H9 (cell line): ENCODE results near the gene NUP62CL. TPM values are rescaled to one million over a fixed set of nuclear protein-coding genes. Genes with fewer than 3 reads are reported as not detected.

Experiments used
- DNase-seq: peaks from one replicate; pipeline ENCODE4 v3.0.0-alpha.2; 2017
- H2AFZ ChIP-seq: one replicate; pipeline ENCODE4 v1.6.1; 2013; ENCODE audit warnings: mild to moderate bottlenecking, low read length, control low read depth, moderate library complexity
- H2AK5ac ChIP-seq: 2 replicates; pipeline ENCODE4 v1.6.1; 2013; ENCODE audit warnings: low read length, control low read depth, mixed read lengths; ENCODE audit not compliant: insufficient read length
- H2BK120ac ChIP-seq: one replicate; pipeline ENCODE4 v1.6.1; 2013; ENCODE audit warnings: low read depth, mild to moderate bottlenecking, low read length, control low read depth, inconsistent platforms; ENCODE audit not compliant: poor library complexity, severe bottlenecking
- H2BK12ac ChIP-seq: 2 replicates; pipeline ENCODE4 v1.6.1; 2013; ENCODE audit warnings: low read length, control low read depth, mixed read lengths, low read depth; ENCODE audit not compliant: insufficient read length
- H2BK15ac ChIP-seq: 2 replicates; pipeline ENCODE4 v1.6.1; 2013; ENCODE audit warnings: low read depth, low read length, control low read depth
- H2BK20ac ChIP-seq: one replicate; pipeline ENCODE4 v1.6.1; 2013; ENCODE audit warnings: low read depth, mild to moderate bottlenecking, low read length, control low read depth, inconsistent platforms; ENCODE audit not compliant: poor library complexity, severe bottlenecking
- H2BK5ac ChIP-seq: 2 replicates; pipeline ENCODE4 v1.6.1; 2013; ENCODE audit warnings: low read length, control low read depth, mixed read lengths; ENCODE audit not compliant: insufficient read length
- H3K14ac ChIP-seq: 2 replicates; pipeline ENCODE4 v1.6.1; 2013; ENCODE audit warnings: low read length, control low read depth; ENCODE audit not compliant: insufficient read depth
- H3K18ac ChIP-seq: 2 replicates; pipeline ENCODE4 v1.6.1; 2013; ENCODE audit warnings: low read depth, mild to moderate bottlenecking, mixed read lengths, low read length, control low read depth; ENCODE audit not compliant: insufficient read length
- H3K23ac ChIP-seq: 2 replicates; pipeline ENCODE4 v1.6.1; 2013; ENCODE audit warnings: low read length, control low read depth, mixed read lengths, low read depth; ENCODE audit not compliant: insufficient read length
- H3K23me2 ChIP-seq: 2 replicates; pipeline ENCODE4 v1.6.1; 2013; ENCODE audit warnings: low read depth, mild to moderate bottlenecking, mixed read lengths, low read length, control low read depth; ENCODE audit not compliant: insufficient read length, poor library complexity, severe bottlenecking
- H3K27ac ChIP-seq: 2 replicates; pipeline ENCODE4 v1.5.1; 2013; ENCODE audit warnings: low read length, control low read depth, mixed read lengths, low read depth; ENCODE audit not compliant: insufficient read length
- H3K27me3 ChIP-seq: 2 replicates; pipeline ENCODE4 v1.6.1; 2013; ENCODE audit warnings: low read length, control low read depth, inconsistent platforms; ENCODE audit not compliant: insufficient read depth
- H3K4ac ChIP-seq: 2 replicates; pipeline ENCODE4 v1.6.1; 2013; ENCODE audit warnings: low read depth, mild to moderate bottlenecking, control low read depth, inconsistent platforms, low read length, moderate library complexity
- H3K4me1 ChIP-seq: 2 replicates; pipeline ENCODE4 v1.6.1; 2013; ENCODE audit warnings: low read length, control low read depth, inconsistent platforms; ENCODE audit not compliant: insufficient read depth
- H3K4me2 ChIP-seq: 2 replicates; pipeline ENCODE4 v1.6.1; 2013; ENCODE audit warnings: low read length, control low read depth, mixed read lengths; ENCODE audit not compliant: insufficient read length, insufficient read depth
- H3K56ac ChIP-seq: 2 replicates; pipeline ENCODE4 v1.6.1; 2013; ENCODE audit warnings: low read depth, mild to moderate bottlenecking, mixed read lengths, low read length, control low read depth; ENCODE audit not compliant: insufficient read length
- H3K79me1 ChIP-seq: 2 replicates; pipeline ENCODE4 v1.6.1; 2013; ENCODE audit warnings: low read depth, mild to moderate bottlenecking, moderate library complexity, low read length, control low read depth, inconsistent platforms; ENCODE audit not compliant: insufficient read depth, poor library complexity, severe bottlenecking
- H3K79me2 ChIP-seq: 2 replicates; pipeline ENCODE4 v1.6.1; 2013; ENCODE audit warnings: low read length, control low read depth, inconsistent platforms; ENCODE audit not compliant: insufficient read depth
- H3K9ac ChIP-seq: 2 replicates; pipeline ENCODE4 v1.6.1; 2013; ENCODE audit warnings: low read length, control low read depth, mixed read lengths; ENCODE audit not compliant: insufficient read length; ENCODE audit errors: extremely low read depth
- H3K9me3 ChIP-seq: one replicate; pipeline ENCODE4 v1.6.1; 2013; ENCODE audit warnings: low read depth, low read length, inconsistent platforms; ENCODE audit not compliant: control insufficient read depth
- H3T11ph ChIP-seq: one replicate; pipeline ENCODE4 v1.6.1; 2013; ENCODE audit warnings: mild to moderate bottlenecking, low read length, control low read depth, inconsistent platforms
- H4K20me1 ChIP-seq: one replicate; pipeline ENCODE4 v1.6.1; 2013; ENCODE audit not compliant: control insufficient read depth, insufficient read length, insufficient read depth
- H4K5ac ChIP-seq: 2 replicates; pipeline ENCODE4 v1.6.1; 2013; ENCODE audit warnings: low read depth, mild to moderate bottlenecking, mixed read lengths, low read length, control low read depth; ENCODE audit not compliant: insufficient read length
- H4K8ac ChIP-seq: replicated peaks from 2 replicates; pipeline ENCODE4 v1.6.1; 2013; ENCODE audit warnings: low read length, control low read depth, mixed read lengths, low read depth; ENCODE audit not compliant: insufficient read length
- H4K91ac ChIP-seq: 2 replicates; pipeline ENCODE4 v1.6.1; 2013; ENCODE audit warnings: low read depth, mild to moderate bottlenecking, moderate library complexity, mixed read lengths, low read length, control low read depth; ENCODE audit not compliant: insufficient read length
- H3K27ac Mint-ChIP-seq, 3 experiments: 2 replicates in 2 of 3; 3 replicates in 1 of 3; pipeline ENCODE4 v1.8.0; 2020 to 2021; ENCODE audit warnings: mixed read lengths in 3 of 3, mild to moderate bottlenecking in 1 of 3, moderate library complexity in 1 of 3
- H3K27me3 Mint-ChIP-seq: 2 replicates; pipeline ENCODE4 v1.8.0; 2021; ENCODE audit warnings: low read depth, mild to moderate bottlenecking, moderate library complexity, mixed read lengths
- H3K36me3 Mint-ChIP-seq, 3 experiments: 2 replicates in 2 of 3; 3 replicates in 1 of 3; pipeline ENCODE4 v1.8.0; 2020 to 2021; ENCODE audit warnings: low read depth in 3 of 3, mixed read lengths in 3 of 3; ENCODE audit not compliant: insufficient read depth in 1 of 3
- H3K4me1 Mint-ChIP-seq, 2 experiments: 2 replicates each; pipeline ENCODE4 v1.8.0; 2020; ENCODE audit warnings: mixed read lengths in 2 of 2
- H3K4me3 Mint-ChIP-seq, 2 experiments: 2 replicates in 1 of 2; 3 replicates in 1 of 2; pipeline ENCODE4 v1.8.0; 2020 to 2021; ENCODE audit warnings: mild to moderate bottlenecking in 2 of 2, mixed read lengths in 2 of 2, moderate library complexity in 1 of 2
- H3K9me3 Mint-ChIP-seq, 2 experiments: 2 replicates in 1 of 2; 3 replicates in 1 of 2; pipeline ENCODE4 v1.8.0; 2020; ENCODE audit warnings: mild to moderate bottlenecking in 2 of 2, mixed read lengths in 2 of 2, moderate library complexity in 1 of 2
- CTCF ChIP-seq: fragments of 200-600 bp; sonication (generic); conservative IDR thresholded peaks from 3 replicates; pipeline ENCODE4 v1.8.0; 2021; ENCODE audit warnings: antibody characterized with exemption, mild to moderate bottlenecking
- WGBS: extraction: QIAGEN DNeasy Blood & Tissue Kit; methylation state at CpG from one replicate; pipeline ENCODE4 v1.1.7; 2013; ENCODE audit warnings: missing lambda C conversion rate, low lambda C conversion rate, mixed read lengths; ENCODE audit not compliant: insufficient read length; ENCODE audit errors: extremely low coverage; 5-methylcytosine and 5-hydroxymethylcytosine counted together
- total RNA-seq: library from RNA; stranded (reverse); gene quantifications from 2 replicates; pipeline ENCODE4 v1.2.1, GENCODE V29; 2021

The NUP62CL gene
- total RNA-seq, 1 experiment from 2014 or later = 3.9 TPM

DNA sequence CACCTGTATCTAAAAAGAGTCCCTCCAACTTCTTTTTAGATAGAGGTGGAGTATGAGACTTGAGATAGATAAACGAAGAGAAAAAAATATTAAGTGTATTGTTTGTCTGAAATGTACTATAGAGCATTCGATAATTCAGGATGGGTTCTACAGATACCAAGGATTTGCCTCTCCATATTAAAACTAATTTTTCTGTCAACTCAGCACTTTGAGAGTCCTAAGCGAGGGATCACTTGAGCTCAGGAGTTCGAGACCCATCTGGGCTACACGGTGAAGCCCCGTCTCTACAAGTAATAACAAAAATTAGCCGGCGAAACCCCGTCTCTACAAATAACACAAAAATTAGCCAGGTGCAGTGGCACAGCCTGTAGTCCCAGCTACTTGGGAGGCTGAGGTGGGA lies 1.7 kb upstream of the NUP62CL start:
- no peaks in the 10 kb centered on the region for H3K79me1 ChIP-seq
- H2AFZ ChIP-seq = no peak overlapping the region
- H3K18ac ChIP-seq = no peak overlapping the region
- no peaks in the 10 kb centered on the region for H3K79me2 ChIP-seq
- H2BK120ac ChIP-seq = no peak overlapping the region
- Mint-ChIP-seq H3K4me1 (peaks cover 6 to 16% of the 10 kb centered on the region in 2 experiments), H3K4me3 (no peak overlapping the region), H3K36me3 (no peaks in the 10 kb centered on the region; a peak in 1 of 7 replicates), H3K27ac (no peak overlapping the region), H3K27me3 (no peaks in the 10 kb centered on the region), H3K9me3 (peaks cover 0 to 21% of the 10 kb centered on the region in 2 experiments; a peak in 3 of 5 replicates)
- TF ChIP-seq CTCF = no peak
- H2BK12ac ChIP-seq = no peak overlapping the region
- no peak overlapping the region for H4K91ac ChIP-seq
- no peak overlapping the region for H2BK20ac ChIP-seq
- DNase-seq = no peak
- H4K20me1 ChIP-seq = no peaks in the 10 kb centered on the region
- H2BK15ac ChIP-seq = no peak overlapping the region
- no peak overlapping the region for H4K8ac ChIP-seq
- no peak overlapping the region for H4K5ac ChIP-seq
- H3K14ac ChIP-seq = no peak overlapping the region
- peaks cover 2% of the 10 kb centered on the region; the same call in 1 of the 2 replicates for H3K4me1 ChIP-seq
- no peak overlapping the region for H3T11ph ChIP-seq
- no peak overlapping the region for H3K4ac ChIP-seq
- WGBS = 100% methylated on average over 1 of the region's 9 CpGs
- no peaks in the 10 kb centered on the region; the same call in 1 of the 2 replicates for H3K27me3 ChIP-seq
- no peak overlapping the region for H2BK5ac ChIP-seq
- no peak overlapping the region for H3K56ac ChIP-seq
- H3K23me2 ChIP-seq = no peaks in the 10 kb centered on the region
- H3K9ac ChIP-seq = no peak overlapping the region
- H3K27ac ChIP-seq = no peak overlapping the region
- no peak overlapping the region for H3K23ac ChIP-seq
- no peak overlapping the region for H3K4me2 ChIP-seq
- H3K9me3 ChIP-seq = no peaks in the 10 kb centered on the region
- H2AK5ac ChIP-seq = no peak overlapping the region
